Measurements from ENCODE around the gene PPP1R36.
A peak's percentile ranks its signal among the peaks of the same experiment; 100 is the strongest.
"Not testable (repeated sequence)": the region's sequence is repeated elsewhere in the genome, so short reads cannot be mapped to it uniquely, and the experiment has no call there.

The PPP1R36 gene

GRCh38 chr14:64612021-64612380 is 62.2 kb downstream of the PPP1R36 start:
- DNase-seq (ENCODE audit: low read depth), result no peak

GRCh38 chr14:64612971-64613666 is 63.4 kb downstream of the PPP1R36 start:
- DNase-seq (ENCODE audit: low read depth), result no peak

GRCh38 chr14:64614166-64614565 is 64.4 kb downstream of the PPP1R36 start:
- DNase-seq (ENCODE audit: low read depth), result no peak

DNA sequence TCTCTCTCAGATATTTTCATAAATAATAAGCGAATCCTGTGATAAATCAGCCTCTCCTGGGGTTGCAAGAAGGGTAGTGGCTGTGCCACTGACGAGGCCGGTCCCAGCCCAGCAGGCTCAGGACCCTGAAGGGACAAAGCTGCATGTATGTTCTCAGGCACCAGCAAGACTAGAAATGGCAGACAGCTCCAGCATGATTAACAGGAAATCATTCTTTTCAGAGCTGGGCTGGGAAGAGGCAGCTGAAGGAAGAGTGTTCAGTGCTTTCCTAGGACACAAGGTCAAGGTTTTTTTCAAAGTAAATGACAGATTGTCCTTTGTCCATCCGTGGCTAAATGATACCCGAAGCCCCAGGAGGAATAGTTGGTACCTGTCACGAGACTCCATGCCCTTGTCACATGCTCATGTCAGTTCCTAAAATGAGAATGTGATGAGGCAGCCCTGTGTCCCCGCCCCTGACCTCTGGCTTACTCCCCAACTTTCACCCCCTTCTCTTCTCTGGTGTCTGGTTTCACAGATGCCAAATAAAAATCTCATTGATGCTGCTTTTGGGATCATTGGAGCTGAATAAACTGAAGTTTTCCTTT is 65.1 kb downstream of the PPP1R36 start:
- DNase-seq (ENCODE audit: low read depth), result no peak

GRCh38 chr14:64617872-64618408 is 68.2 kb downstream of the PPP1R36 start:
- not testable (repeated sequence) for DNase-seq (ENCODE audit: low read depth)

- DNase-seq (ENCODE audit: low read depth), result no peak
These were observed 71.1 kb downstream of the PPP1R36 start for GRCh38 chr14:64620910-64621309.

DNA sequence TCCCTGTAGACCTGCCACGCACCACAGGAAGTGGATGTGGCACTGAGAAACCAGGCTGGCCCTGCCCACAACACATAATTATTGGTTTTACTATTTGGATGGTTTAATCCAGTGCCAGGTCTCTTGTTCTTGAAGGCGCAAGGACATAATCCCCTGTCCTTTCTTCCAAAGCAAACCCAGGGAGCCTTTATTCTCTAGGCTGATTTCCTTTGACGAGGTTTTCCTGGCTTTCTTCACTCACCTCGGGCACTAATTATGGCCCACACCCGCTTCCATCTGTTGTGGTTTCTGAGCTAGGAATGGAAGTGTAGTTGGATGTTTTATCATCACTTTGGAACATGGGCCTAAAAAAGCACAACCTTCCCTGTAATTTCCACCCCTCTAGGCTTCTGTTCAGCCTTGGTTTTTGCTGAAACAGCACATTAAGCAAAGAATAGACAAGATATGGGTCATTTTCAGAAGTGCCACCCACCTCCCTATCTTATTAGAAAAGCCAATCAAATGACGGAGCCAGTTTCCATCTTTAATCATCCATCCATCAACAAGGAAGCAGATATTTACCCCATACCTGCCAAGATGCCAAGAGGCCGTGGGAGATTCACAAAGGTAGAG is 73.9 kb downstream of the PPP1R36 start:
- no peak for DNase-seq (ENCODE audit: low read depth)

DNA sequence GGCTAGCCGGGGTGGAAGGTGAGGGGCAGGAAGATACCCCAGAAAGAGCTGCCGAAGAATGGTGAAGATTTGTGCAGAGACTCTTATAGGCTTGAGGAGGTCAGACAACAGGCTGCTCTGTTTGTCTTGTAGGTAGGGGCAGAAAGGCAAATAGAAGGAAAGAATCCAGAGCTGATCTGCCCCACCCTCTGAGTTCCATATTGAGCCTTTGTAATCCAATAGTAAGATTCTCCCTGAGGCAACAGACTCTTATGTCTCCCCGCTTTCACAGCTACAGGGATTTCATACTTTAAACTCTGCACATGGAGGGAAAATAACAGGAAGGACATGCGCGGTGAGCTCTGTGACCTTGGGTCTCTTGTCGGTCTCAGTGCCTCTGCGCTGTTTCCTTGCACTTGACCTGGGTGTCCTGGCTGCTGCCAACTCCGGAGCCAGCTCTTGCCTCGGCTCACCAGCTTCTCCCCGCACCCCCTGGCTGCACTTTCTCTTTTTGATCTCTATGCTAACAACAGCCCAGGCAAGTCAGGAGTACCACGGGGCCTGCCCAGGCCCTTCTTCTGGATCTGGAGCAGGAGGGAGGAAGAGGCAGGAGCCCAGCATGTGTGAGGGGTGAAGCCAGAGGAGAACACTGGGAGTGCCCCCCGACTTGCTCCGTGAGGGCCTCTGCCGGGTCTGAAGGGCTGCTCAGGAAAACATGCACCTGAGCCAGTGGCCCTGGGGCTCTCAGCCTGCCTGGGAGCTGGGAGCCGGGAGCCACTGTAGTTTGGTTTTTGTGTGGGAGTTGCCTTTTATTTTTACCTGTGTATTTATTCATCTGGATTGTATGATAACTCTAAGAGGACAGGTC is 75.8 kb downstream of the PPP1R36 start:
- no peak for DNase-seq (ENCODE audit: low read depth)

- DNase-seq (ENCODE audit: low read depth), result no peak
These were observed 79.2 kb downstream of the PPP1R36 start for GRCh38 chr14:64628940-64629408.

DNA sequence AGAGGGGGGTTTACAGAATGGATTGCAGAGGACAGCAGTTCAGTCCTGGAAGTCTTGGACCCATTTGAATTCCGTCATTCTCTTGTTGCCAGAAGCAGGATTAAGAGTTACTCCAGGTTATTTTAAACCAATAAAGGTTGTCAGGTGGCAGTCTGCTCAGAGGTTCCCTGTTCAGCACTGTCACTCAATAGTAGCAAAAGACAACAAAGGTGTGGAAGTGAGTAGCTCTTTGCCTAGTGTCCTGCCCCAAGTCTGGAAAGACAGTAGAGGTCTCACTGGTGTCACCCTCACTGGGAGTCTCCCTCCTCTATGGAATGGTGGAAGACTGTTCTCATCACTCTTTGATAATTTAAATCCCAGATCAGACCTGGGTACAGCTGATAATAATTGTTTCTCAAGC is 81.0 kb downstream of the PPP1R36 start:
- no peak for DNase-seq (ENCODE audit: low read depth)

GRCh38 chr14:64631222-64631621 is 81.5 kb downstream of the PPP1R36 start:
- not testable (repeated sequence) for DNase-seq (ENCODE audit: low read depth)

DNA sequence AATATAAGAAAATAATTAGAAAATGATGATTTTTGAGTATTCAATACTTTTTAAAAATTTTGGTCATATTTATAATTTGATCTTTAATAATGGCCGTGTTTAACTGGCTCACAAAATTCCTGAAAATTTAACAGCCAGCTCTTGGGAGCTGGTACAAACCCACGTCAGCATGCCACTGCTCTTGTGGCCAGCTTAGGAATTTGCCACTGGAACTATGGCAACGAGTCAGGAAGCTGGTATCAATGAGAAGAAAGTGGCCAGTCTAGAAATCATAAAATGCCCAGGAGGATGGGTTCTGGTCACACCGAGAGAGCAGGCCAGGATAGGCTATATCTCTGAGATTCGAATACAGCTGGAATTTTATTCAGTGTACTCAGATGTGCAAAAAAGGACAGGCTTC is 82.3 kb downstream of the PPP1R36 start:
- DNase-seq (ENCODE audit: low read depth), result no peak

GRCh38 chr14:64634558-64634957 is 84.8 kb downstream of the PPP1R36 start:
- DNase-seq (ENCODE audit: low read depth), result no peak

- peak; percentile 46 for DNase-seq (ENCODE audit: low read depth)
These were observed 86.6 kb downstream of the PPP1R36 start for GRCh38 chr14:64636208-64636979.

- no peak for DNase-seq (ENCODE audit: low read depth)
These were observed 87.2 kb downstream of the PPP1R36 start for GRCh38 chr14:64636980-64637429.

GRCh38 chr14:64637735-64638473 is 88.1 kb downstream of the PPP1R36 start:
- DNase-seq (ENCODE audit: low read depth), result no peak

DNA sequence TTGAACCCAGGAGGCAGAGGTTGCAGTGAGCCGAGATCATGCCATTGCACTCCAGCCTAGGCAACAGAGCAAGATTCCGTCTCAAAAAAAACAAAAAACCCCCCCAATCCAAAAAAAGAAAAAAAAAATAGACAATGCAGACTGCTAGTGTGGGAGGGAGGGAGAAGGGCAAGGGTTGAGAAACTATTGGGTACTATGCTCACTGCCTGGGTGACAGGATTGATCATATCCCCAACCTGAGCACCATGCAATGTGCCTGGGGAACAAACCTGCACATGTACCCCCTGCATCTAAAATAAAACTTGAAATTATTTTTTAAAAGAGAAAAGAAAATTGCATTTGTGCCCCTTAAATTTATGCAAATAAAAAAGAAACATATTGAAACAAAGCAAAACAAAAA is 88.9 kb downstream of the PPP1R36 start:
- DNase-seq (ENCODE audit: low read depth), result no peak
